DOHH2 (cell line): ENCODE data around the gene MVB12A.

Experiments used
- H3F3A ChIP-seq: fragments of 200-600 bp; sonication (generic), shearing (Covaris generic); 2 replicates; pipeline ENCODE4 v1.6.0; 2016; ENCODE audit warnings: antibody characterized with exemption, mild to moderate bottlenecking; ENCODE audit not compliant: control insufficient read depth, insufficient read depth
- H3K27ac ChIP-seq: fragments of 200-600 bp; sonication (generic); 2 replicates; pipeline ENCODE4 v1.5.1; 2014; ENCODE audit warnings: low read depth, mild to moderate bottlenecking, low read length, moderate library complexity
- H3K27me3 ChIP-seq: fragments of 200-600 bp; sonication (generic); 2 replicates; pipeline ENCODE4 v1.6.1; 2014; ENCODE audit warnings: mild to moderate bottlenecking, low read length, mixed read lengths; ENCODE audit not compliant: control insufficient read depth
- H3K36me3 ChIP-seq: fragments of 200-600 bp; sonication (generic); 2 replicates; pipeline ENCODE4 v1.6.1; 2014; ENCODE audit warnings: mild to moderate bottlenecking, low read length, moderate library complexity, mixed read lengths; ENCODE audit not compliant: control insufficient read depth
- H3K4me1 ChIP-seq: fragments of 200-600 bp; sonication (generic); 2 replicates; pipeline ENCODE4 v1.6.1; 2014; ENCODE audit warnings: mild to moderate bottlenecking, low read length, mixed read lengths; ENCODE audit not compliant: control insufficient read depth
- H3K4me2 ChIP-seq: fragments of 200-600 bp; sonication (generic); 2 replicates; pipeline ENCODE4 v1.6.0; 2014; ENCODE audit warnings: mild to moderate bottlenecking, low read length, moderate library complexity
- H3K4me3 ChIP-seq: fragments of 200-600 bp; sonication (generic); 2 replicates; pipeline ENCODE4 v1.5.1; 2014; ENCODE audit warnings: mild to moderate bottlenecking, low read length, mixed read lengths
- H3K79me2 ChIP-seq: fragments of 200-600 bp; sonication (generic); 2 replicates; pipeline ENCODE4 v1.6.1; 2014; ENCODE audit warnings: mild to moderate bottlenecking, low read length, mixed read lengths; ENCODE audit not compliant: control insufficient read depth
- H3K9me2 ChIP-seq: fragments of 200-600 bp; sonication (generic); replicated peaks from 2 replicates; pipeline ENCODE4 v1.6.1; 2014; ENCODE audit warnings: mild to moderate bottlenecking, low read length, mixed read lengths; ENCODE audit not compliant: control insufficient read depth
- H3K9me3 ChIP-seq: fragments of 200-600 bp; sonication (generic); 2 replicates; pipeline ENCODE4 v1.6.1; 2014; ENCODE audit warnings: antibody characterized with exemption, low read length, mixed read lengths; ENCODE audit not compliant: control insufficient read depth, insufficient read depth
- H4K20me1 ChIP-seq: fragments of 200-600 bp; sonication (generic); 2 replicates; pipeline ENCODE4 v1.6.0; 2014; ENCODE audit warnings: low read depth, mild to moderate bottlenecking, antibody characterized with exemption, low read length, moderate library complexity; ENCODE audit not compliant: control insufficient read depth, insufficient read depth
- EZH2phosphoT487 ChIP-seq: fragments of 200-600 bp; sonication (generic); IDR thresholded peaks from 2 replicates; pipeline ENCODE4 v1.6.1; 2017; ENCODE audit warnings: borderline replicate concordance, mild to moderate bottlenecking, antibody characterized with exemption, low read length, moderate library complexity, mixed read lengths
- TF ChIP-seq, protein P1 (sequence below): fragments of 200-600 bp; sonication (generic); IDR thresholded peaks from one replicate; pipeline ENCODE4 v1.5.1; 2014; ENCODE audit warnings: antibody characterized with exemption, mild to moderate bottlenecking, low read depth, low read length; ENCODE audit not compliant: poor library complexity, severe bottlenecking

The MVB12A gene

DNA sequence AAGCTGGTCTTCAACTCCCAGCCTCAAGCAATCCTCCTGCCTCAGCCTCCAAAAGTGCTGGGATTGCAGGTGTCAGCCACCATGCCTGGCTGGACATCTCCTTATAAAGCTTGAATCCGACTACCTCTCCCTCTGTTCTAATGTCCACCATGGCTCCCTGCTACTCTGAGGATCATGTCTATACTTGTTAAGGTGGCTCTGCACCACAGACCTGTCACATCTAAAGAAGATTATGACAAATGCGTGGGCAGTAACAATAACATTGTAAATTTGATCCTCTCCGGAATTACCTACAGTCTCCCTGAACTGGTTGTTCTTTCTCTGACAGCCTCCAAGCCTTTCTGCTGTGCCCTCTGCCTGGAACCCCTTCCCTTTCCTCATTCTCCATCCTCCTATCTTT lies 39.1 kb downstream of the MVB12A start:
- TF ChIP-seq, protein P1, sequence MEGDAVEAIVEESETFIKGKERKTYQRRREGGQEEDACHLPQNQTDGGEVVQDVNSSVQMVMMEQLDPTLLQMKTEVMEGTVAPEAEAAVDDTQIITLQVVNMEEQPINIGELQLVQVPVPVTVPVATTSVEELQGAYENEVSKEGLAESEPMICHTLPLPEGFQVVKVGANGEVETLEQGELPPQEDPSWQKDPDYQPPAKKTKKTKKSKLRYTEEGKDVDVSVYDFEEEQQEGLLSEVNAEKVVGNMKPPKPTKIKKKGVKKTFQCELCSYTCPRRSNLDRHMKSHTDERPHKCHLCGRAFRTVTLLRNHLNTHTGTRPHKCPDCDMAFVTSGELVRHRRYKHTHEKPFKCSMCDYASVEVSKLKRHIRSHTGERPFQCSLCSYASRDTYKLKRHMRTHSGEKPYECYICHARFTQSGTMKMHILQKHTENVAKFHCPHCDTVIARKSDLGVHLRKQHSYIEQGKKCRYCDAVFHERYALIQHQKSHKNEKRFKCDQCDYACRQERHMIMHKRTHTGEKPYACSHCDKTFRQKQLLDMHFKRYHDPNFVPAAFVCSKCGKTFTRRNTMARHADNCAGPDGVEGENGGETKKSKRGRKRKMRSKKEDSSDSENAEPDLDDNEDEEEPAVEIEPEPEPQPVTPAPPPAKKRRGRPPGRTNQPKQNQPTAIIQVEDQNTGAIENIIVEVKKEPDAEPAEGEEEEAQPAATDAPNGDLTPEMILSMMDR, result no peak
- no peak for TF ChIP-seq EZH2phosphoT487
- Histone ChIP-seq H3K27ac (no peak overlapping the region), H3K4me2 (no peak overlapping the region), H3K4me3 (no peak overlapping the region), H3K27me3 (peaks cover 11% of the 10 kb centered on the region), H4K20me1 (no peaks in the 10 kb centered on the region), H3K9me2 (no peaks in the 10 kb centered on the region), H3F3A (no peaks in the 10 kb centered on the region), H3K36me3 (no peaks in the 10 kb centered on the region), H3K9me3 (no peaks in the 10 kb centered on the region), H3K4me1 (no peaks in the 10 kb centered on the region), H3K79me2 (no peaks in the 10 kb centered on the region)

DNA sequence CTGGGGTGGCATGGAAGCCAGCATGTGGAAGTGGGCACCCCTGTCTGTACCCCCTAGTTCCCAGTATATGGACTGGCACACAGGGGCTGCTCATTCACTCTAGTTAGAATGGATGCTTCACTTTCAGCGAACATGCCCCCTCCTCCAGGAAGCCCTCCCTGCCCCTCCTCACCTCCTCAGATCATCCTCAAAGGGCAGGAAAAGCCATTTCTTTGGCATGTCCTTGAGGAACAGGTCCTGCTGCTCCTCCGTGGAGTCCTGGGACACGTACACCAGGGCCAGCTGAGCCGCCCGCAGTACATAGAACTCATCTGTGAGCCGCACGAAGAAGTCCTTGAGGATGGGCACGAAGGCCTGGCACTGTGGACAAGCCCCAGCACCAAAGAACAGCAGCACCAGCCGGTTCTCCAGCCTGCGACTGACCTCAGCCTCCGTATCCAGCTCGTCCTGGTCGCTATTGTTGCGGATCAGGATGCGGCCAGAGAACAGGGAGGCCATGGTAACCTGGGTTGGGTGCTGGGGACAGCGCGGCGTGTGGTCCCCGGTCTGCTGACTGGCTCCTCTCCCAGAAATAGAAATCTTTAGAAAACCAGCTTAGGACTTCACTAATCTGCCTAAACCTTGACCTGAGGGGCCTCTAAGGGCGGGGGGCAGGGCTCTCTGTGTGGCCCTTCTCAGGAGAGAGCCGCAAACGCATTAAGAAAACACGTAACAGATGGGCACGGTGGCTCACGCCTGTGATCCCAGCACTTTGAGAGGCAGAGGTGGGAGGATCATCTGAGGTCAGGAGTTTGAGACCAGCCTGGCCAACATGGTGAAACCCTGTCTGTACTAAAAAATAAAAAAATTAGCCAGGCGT lies 40.8 kb downstream of the MVB12A start, which contains the start of gene NXNL1:
Gene NXNL1 (minus strand): TSS at position 555 of the 859 bp plus-strand sequence. CDS start 57 bp downstream, at position 498.
- Histone ChIP-seq H3K36me3 (no peaks in the 10 kb centered on the region), H3K9me2 (no peaks in the 10 kb centered on the region), H3K79me2 (no peaks in the 10 kb centered on the region), H4K20me1 (no peaks in the 10 kb centered on the region), H3K27me3 (peaks cover 11% of the 10 kb centered on the region), H3F3A (no peaks in the 10 kb centered on the region), H3K4me2 (no peak within 1 kb of the TSS), H3K4me3 (no peak within 1 kb of the TSS), H3K4me1 (no peaks in the 10 kb centered on the region), H3K27ac (no peak within 1 kb of the TSS), H3K9me3 (no peaks in the 10 kb centered on the region)
- TF ChIP-seq EZH2phosphoT487, result no peak
- TF ChIP-seq, protein P1, result no peak

DNA sequence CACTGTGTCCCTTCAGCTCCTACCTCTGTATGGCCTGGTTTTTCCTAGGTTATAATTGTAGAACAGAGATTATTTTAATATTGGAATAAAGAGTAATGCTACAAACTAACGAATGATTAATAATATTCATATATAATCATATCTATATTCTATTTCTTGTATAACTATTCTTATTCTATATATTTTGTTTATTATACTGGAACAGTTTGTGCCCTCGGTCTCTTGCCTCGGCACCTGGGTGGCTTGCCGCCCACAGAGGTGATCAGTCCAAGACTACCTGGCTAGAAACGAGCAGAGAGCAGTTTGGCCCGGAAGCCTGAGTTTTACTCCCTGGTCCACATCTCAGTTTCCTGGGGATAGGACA lies 46.6 kb downstream of the MVB12A start:
- H3K4me1 ChIP-seq, result peaks cover 34% of the 10 kb centered on the region
- H3K9me3 ChIP-seq, result no peaks in the 10 kb centered on the region
- no peaks in the 10 kb centered on the region for H3K9me2 ChIP-seq
- no peaks in the 10 kb centered on the region for H3K36me3 ChIP-seq
- H3F3A ChIP-seq, result peaks cover 3% of the 10 kb centered on the region; the same call in 1 of the 2 replicates
- TF ChIP-seq, protein P1, result no peak
- TF ChIP-seq EZH2phosphoT487, result no peak
- peaks cover 6% of the 10 kb centered on the region for H3K27me3 ChIP-seq
- no peak overlapping the region for H3K4me2 ChIP-seq
- H3K4me3 ChIP-seq, result no peak overlapping the region
- no peaks in the 10 kb centered on the region for H3K79me2 ChIP-seq
- H3K27ac ChIP-seq, result no peak overlapping the region
- H4K20me1 ChIP-seq, result no peaks in the 10 kb centered on the region
